GM19035 (cell line): ENCODE results near the gene CAB39.

Experiments
- ATAC-seq: cut with Tn5 transposase; IDR thresholded peaks from one replicate; pipeline ENCODE4 v1.9.1; 2021; ENCODE audit not compliant: unreplicated experiment

The CAB39 gene

GRCh38 chr2:230712443-230713330 lies at the start of gene CAB39:
Gene CAB39, plus strand, starts transcription at chr2:230712842. Its CDS starts 47,160 bp downstream, at chr2:230760002.
- ATAC-seq, result peak; percentile 85

GRCh38 chr2:230664128-230664527 lies 48.5 kb upstream of the CAB39 start:
- ATAC-seq, result no peak

- ATAC-seq, result no peak
These were observed 47.8 kb upstream of the CAB39 start for GRCh38 chr2:230664844-230665243.

GRCh38 chr2:230665263-230665691 lies 47.4 kb upstream of the CAB39 start:
- ATAC-seq, result no peak

- ATAC-seq, result no peak
These were observed 46.2 kb upstream of the CAB39 start for GRCh38 chr2:230666446-230666845.

GRCh38 chr2:230666885-230667712 lies 45.5 kb upstream of the CAB39 start:
- ATAC-seq, result no peak

- ATAC-seq, result peak; percentile 70
These were observed 44.3 kb upstream of the CAB39 start for GRCh38 chr2:230668184-230668938.

GRCh38 chr2:230668939-230669303 lies 43.7 kb upstream of the CAB39 start:
- ATAC-seq, result peak; percentile 38

GRCh38 chr2:230669386-230669950 lies 43.2 kb upstream of the CAB39 start:
- ATAC-seq, result no peak

GRCh38 chr2:230671117-230671516 lies 41.5 kb upstream of the CAB39 start:
- no peak for ATAC-seq

GRCh38 chr2:230672836-230673235 lies 39.8 kb upstream of the CAB39 start:
- ATAC-seq, result no peak

- no peak for ATAC-seq
These were observed 38.2 kb upstream of the CAB39 start for GRCh38 chr2:230674401-230674800.

- no peak for ATAC-seq
These were observed 37.5 kb upstream of the CAB39 start for GRCh38 chr2:230674966-230675672.

GRCh38 chr2:230676546-230676945 lies 36.1 kb upstream of the CAB39 start:
- no peak for ATAC-seq

- ATAC-seq, result no peak
These were observed 35.3 kb upstream of the CAB39 start for GRCh38 chr2:230677201-230677946.

- no peak for ATAC-seq
These were observed 34.6 kb upstream of the CAB39 start for GRCh38 chr2:230678018-230678417.

- no peak for ATAC-seq
These were observed 34.2 kb upstream of the CAB39 start for GRCh38 chr2:230678451-230678850.

GRCh38 chr2:230680463-230681170 lies 32.0 kb upstream of the CAB39 start:
- ATAC-seq, result no peak

- no peak for ATAC-seq
These were observed 31.5 kb upstream of the CAB39 start for GRCh38 chr2:230681171-230681545.
